Ureter (tissue), 1 donor: ENCODE results near the gene USP36. TPM values are rescaled to one million over a fixed set of nuclear protein-coding genes. Genes with fewer than 3 reads are reported as not detected.

Experiments used
- total RNA-seq: library from RNA; stranded (reverse); gene quantifications from one replicate; pipeline ENCODE4 v1.2.4, GENCODE V29; 2023
- donor health status: DM: yes; HTN: yes; CAD: no.

USP36 gene
- total RNA-seq, 1 donor from 2014 or later: 92.0 TPM

Other genes with a start within 250 kb of the USP36 start
- 55.6 TPM for gene CYTH1, start 58.5 kb downstream of the USP36 start, total RNA-seq
- gene CEP295NL, start 62.4 kb upstream of the USP36 start, total RNA-seq: 5.2 TPM
- gene TIMP2, start 84.6 kb upstream of the USP36 start, total RNA-seq: 118 TPM
- 393 TPM for gene LGALS3BP, start 139.1 kb upstream of the USP36 start, total RNA-seq
- 53.7 TPM for gene CANT1, start 168.9 kb upstream of the USP36 start, total RNA-seq
- gene C1QTNF1, start 183.4 kb upstream of the USP36 start, total RNA-seq: 108 TPM
- 119 TPM for gene ENGASE, start 234.0 kb upstream of the USP36 start, total RNA-seq